T-helper 22 cell (primary cell): ENCODE measurements around the gene JAZF1.
"Not testable (repeated sequence)": the region's sequence is repeated elsewhere in the genome, so short reads cannot be mapped to it uniquely, and the experiment has no call there.

Experiments
- DNase-seq: peaks from one replicate; pipeline ENCODE4 v3.0.0-alpha.2; 2020; ENCODE audit warnings: low read depth

The JAZF1 gene

DNA sequence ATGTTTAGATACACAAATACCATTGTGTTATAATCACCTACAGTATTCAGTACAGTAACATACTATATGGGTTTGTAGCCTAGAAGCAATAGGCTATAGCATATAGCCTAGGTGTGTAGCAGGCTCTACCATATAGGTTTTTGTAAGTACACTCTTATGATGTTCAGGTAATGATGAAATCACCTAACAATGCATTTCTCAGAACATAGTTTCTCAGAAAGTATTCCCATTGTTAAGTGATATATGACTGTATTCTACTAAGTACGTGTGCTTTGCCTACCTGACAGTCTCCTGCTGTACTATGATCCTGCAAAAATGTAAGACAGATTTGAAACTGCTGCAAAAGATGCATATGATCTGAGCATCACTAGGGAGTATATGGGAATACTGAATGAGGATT lies 137.9 kb downstream of the JAZF1 start:
- DNase-seq = no peak

GRCh38 chr7:28041508-28042314 lies 138.9 kb downstream of the JAZF1 start:
- DNase-seq = no peak

DNA sequence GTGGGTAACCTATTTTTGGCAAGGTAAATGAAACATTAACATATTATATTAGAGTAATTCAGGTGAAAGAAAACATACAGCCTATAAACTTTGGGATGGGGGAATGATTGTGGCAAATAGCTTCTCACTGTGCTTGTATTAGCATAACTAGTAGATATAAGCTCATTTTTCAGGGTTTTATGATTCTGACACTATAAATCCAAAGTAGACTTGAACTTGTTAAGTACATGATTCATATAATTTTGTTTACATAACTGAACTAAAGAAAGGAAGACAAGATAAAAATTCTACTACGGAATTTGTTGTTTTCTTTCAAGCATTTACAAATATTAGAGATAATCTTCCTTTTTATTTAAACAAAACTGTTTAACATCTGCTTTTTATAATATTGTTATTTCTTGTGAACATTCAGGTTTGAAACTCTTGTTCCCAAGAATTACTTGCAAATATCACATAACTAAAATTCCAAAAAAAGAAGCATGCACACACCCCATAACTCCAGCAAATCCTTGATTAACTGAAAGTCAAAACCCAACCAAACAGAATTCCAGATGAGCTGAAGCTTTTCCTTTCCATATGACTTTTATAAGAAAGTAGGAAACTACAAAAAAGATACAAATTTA lies 142.3 kb downstream of the JAZF1 start:
- no peak for DNase-seq

DNA sequence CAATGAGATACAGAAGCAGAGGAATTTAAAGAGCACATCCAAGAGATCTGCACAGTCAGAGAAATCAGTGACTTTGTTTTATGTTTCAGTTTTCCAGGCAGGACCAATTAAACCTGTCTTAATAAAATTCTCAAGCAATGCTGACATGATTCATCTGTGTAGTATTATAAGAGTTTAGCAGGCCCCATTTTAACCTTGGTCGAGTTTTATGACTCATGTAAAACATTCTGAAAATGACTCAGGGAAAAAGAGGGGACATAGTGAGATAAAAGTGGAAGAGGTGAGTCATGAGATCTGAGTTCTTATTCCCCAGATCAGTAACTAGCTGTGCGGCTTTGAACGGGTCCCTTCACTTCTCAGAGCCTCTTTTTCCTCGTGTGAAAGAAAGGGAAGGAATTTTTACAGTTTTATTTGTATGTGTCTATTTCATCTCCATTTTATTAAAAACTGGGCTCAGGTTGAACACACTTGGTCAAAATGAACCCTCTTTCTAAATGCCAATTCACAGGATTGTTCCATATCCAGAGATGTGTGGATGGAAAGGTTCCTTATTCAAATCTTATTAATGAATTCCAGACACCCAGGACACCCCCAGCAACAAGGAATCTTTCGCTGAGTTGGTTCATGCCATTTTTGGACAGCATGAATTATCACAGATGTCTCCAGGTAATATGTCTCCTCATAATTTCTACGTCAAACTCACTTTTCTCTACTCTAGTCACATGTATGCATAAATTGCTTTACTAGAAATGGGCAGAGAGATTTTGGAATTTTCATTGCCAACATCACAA lies 143.2 kb downstream of the JAZF1 start:
- DNase-seq = no peak

GRCh38 chr7:28036696-28037095 lies 143.9 kb downstream of the JAZF1 start:
- no peak for DNase-seq

DNA sequence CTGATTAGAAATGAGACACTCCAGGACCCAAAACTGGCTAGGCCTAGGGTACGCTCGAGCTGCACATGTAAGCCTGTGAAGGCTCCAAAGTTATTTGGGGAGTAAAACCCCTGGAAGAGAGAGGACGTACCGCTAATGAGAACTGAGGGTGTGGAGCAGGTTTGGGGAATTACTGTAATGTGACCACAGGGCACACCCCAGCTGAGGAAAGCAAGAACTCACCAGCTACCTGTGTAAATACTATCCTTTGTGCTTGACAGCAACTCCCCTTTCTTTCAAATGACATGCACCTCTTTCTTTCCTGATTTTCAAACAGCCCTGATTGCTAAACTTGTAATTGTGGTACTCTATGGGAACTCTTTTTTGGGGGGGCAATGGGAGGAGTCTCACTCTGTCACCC lies 147.2 kb downstream of the JAZF1 start:
- no peak for DNase-seq

DNA sequence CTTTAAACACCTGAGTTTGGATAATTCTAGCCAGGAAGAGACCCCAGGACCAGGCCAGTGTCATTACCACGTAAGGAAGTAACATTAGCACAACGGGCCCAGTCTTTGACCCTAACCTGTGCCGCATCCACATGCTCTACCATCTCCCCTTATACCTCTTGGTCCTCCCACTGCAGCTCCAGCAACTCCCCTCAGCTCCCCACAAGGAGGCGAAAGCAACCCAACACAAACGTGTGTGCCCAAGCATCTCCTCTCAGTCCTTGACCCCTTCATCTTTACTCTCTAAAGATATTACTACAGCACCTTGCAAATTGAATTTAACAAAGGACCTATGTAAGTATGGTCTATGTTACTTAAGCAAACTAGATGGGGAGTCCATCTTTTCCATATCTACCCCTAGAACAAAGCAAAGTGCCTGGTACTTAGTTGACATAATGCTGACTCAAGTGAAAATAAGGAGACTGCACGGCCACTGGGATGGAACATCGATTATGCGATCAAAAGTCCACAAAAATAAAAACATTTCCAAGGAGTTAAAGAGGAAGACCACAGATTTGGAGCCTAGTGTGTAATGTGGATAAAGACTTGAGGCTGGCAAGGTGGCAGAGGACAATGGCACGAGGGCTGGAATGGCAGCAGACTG lies 147.7 kb downstream of the JAZF1 start:
- no peak for DNase-seq

DNA sequence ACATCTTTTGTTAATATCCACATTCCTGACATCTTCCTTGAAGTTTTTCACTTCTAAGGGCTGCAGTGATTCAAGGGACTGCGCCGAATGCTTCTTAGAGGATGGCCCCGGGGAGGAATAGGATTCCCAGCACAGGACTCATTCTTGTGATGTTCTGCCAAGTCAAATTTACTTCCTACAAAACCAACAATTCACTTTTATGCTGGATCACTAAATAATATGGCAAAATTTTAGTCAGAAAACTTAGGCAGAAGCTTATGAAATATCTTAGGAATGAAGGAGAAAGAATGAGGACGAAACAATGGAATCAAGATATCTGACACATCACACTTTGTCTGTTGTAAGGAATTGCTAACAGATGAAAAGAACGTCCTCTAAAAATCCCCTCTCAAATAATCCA lies 151.5 kb downstream of the JAZF1 start:
- DNase-seq = no peak

- no peak for DNase-seq
These were observed 152.1 kb downstream of the JAZF1 start for GRCh38 chr7:28028471-28028870.

GRCh38 chr7:28026237-28026636 lies 154.4 kb downstream of the JAZF1 start:
- no peak for DNase-seq

DNA sequence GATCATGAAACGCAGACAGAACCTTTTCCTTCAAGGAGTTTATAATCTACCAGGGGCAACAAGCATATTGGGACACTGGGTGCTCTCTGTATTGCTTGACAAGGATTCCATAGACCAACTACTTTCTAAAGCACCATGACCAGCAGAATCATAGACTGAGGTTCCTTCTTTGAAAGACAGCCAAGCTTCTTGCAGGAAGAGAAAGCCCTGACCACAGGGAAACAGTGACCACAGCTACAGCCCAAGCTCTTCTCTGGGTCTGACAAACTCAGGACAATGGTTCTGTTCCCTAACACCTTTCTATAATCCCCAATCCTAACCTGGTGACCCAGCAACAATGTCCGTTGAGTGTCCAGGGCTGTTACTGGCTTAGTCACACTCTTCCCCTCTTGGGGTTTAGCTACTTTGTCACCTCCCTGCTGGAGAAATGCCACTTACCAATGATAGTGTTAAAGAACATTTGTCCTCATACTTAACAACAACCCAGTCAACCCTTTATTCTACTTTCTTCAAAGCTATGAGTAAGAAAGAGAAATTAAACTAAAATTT lies 155.7 kb downstream of the JAZF1 start:
- no peak for DNase-seq

DNA sequence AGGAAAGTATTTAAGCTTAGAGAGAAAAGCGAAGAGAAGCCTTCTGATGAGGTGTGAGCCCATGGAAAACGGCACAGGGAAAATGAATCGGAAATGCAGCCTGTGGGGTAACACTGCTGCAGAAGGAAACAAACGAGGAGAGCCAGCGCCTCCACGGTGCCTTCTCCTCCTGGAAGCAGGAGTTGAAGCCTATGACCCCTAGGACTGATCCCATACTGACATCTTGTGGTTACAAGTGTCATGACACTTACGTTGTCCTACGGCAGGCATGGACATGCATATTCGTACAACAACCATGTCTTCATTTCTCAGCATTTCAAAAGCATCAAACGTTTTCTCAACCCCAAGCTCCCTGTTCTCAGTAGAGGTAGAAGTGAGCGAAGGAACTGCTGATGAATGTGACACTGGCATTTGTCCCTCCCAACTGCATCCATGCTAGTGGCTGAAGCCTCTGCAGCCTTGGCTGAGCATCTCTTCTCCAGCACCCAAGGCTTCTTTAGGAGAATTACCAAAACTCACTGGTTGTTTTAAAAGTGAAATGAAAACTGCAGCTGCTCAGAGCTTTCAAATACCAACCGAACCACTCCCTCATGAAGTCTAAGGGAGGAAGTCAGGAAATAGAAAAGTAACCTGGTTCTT lies 160.2 kb downstream of the JAZF1 start:
- no peak for DNase-seq

GRCh38 chr7:28018856-28019465 lies 161.6 kb downstream of the JAZF1 start:
- no peak for DNase-seq

DNA sequence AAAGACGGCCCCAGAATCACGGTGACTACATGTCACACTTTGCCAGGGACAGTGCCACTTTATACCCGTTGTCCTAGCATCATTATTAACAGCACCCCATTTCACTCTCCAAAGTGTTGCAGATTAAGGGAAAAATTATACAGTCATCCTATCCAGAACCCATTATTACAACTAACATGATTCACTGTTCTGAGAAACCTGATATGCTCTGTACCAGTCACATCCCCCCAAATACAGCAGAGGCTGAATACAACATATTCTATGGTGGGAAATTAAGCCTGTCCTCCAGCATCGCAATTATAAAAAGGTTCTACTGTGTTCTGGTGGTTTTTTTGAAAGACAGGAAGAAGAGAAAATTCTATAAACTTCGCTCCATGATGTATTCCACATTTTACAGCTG lies 162.1 kb downstream of the JAZF1 start:
- no peak for DNase-seq

DNA sequence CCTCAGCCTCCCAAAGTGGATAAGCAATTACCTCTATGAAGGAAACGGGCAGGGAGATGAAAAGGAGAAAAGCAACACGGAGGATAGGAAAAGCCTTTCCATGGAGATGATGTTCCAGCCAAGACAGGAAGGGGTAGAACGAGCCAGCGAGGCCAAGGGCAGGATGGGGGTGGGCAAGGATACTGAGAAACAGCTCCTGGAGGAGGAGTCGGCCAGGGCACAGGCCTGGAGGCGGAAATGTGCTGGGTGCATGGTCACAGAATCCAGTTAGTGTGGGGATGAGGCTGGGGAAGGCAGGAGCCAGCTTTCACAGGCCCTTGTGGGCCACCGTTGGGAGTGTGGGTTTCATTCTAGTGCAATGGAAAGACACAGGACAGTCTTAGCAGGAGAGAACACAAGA lies 162.6 kb downstream of the JAZF1 start:
- DNase-seq = no peak

DNA sequence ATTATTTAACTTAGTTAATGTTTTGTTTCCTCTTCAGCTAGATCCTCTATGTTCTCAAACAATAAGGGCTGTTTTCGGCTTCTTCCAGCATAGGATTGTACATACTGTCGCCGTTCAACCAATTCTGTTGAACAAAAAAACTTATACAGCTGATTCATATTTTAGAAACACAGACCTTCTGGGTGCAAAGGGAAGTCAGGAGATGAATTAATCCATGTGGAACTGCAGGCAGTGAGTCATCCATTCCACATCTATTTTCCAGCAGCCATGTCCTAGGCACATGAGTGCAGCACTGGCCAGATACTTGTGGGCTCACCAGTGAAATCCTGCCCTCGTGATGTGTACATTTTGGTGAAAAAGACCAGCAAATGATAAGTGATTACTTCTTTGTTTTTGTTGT lies 163.2 kb downstream of the JAZF1 start:
- no peak for DNase-seq

DNA sequence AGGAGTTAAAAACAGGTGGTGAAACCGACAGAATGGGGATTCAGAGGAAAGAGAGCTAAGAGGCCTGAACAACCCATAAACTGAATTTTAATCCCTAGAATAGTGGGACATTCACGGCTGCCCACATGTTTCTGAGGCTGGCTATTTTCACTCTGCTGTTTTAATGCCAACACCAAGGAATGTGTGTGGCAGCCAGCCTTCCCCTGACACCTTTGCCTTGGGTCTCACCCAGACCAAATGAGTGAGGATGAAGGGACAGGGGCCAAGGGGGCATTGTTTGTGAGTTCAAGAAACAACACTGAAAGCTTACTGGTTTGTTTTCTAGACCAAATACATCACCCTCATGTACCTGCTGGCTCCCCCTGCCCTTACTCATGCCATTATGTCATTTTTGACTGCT lies 164.3 kb downstream of the JAZF1 start:
- no peak for DNase-seq

GRCh38 chr7:28015169-28015568 lies 165.4 kb downstream of the JAZF1 start:
- no peak for DNase-seq

GRCh38 chr7:28014340-28014739 lies 166.3 kb downstream of the JAZF1 start:
- DNase-seq = not testable (repeated sequence)

GRCh38 chr7:28013441-28013840 lies 167.2 kb downstream of the JAZF1 start:
- no peak for DNase-seq

- DNase-seq = no peak
These were observed 167.6 kb downstream of the JAZF1 start for GRCh38 chr7:28013019-28013418.
